Esophagus muscularis mucosa (tissue), 3 donors: ENCODE measurements around the gene PNPT1.
"Not testable (repeated sequence)": the region's sequence is repeated elsewhere in the genome, so short reads cannot be mapped to it uniquely, and the experiment has no call there.

Source experiments
- POLR2A ChIP-seq: fragments of 450-650 bp; IDR thresholded peaks from one replicate; pipeline ENCODE4 v1.6.1; 2017; ENCODE audit warnings: antibody characterized with exemption, moderate library complexity, mild to moderate bottlenecking, low read depth
- POLR2AphosphoS5 ChIP-seq, 2 donors: sonication (generic); formaldehyde crosslinking; IDR thresholded peaks; one replicate each; pipeline ENCODE4 v1.6.1; 2017; ENCODE audit warnings: antibody characterized with exemption in 2 of 2
- TF ChIP-seq, protein P1 (sequence below), 3 experiments: fragments of 200-600 bp in 2 of 3; fragments of 450-650 bp in 1 of 3; sonication (generic) in 2 of 3; IDR thresholded peaks; one replicate each; pipeline ENCODE4 v1.5.1; 2017 to 2019; ENCODE audit warnings: antibody characterized with exemption in 3 of 3, mild to moderate bottlenecking in 2 of 3, moderate library complexity in 1 of 3

- TF ChIP-seq POLR2A; POLR2AphosphoS5 (IDR thresholded peaks at IDR 0.05): not testable (repeated sequence)
- TF ChIP-seq, protein P1, sequence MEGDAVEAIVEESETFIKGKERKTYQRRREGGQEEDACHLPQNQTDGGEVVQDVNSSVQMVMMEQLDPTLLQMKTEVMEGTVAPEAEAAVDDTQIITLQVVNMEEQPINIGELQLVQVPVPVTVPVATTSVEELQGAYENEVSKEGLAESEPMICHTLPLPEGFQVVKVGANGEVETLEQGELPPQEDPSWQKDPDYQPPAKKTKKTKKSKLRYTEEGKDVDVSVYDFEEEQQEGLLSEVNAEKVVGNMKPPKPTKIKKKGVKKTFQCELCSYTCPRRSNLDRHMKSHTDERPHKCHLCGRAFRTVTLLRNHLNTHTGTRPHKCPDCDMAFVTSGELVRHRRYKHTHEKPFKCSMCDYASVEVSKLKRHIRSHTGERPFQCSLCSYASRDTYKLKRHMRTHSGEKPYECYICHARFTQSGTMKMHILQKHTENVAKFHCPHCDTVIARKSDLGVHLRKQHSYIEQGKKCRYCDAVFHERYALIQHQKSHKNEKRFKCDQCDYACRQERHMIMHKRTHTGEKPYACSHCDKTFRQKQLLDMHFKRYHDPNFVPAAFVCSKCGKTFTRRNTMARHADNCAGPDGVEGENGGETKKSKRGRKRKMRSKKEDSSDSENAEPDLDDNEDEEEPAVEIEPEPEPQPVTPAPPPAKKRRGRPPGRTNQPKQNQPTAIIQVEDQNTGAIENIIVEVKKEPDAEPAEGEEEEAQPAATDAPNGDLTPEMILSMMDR (IDR thresholded peaks at IDR 0.05) = not testable (repeated sequence)
Measured at GRCh38 chr2:55715178-55715577, 21.5 kb upstream of the PNPT1 start.
